B cell (primary cell): ENCODE data around the gene VPS37C.

ENCODE experiments used
- CTCF ChIP-seq: fragments of 200-600 bp; IDR thresholded peaks from one replicate; pipeline ENCODE4 v1.8.0; 2022; ENCODE audit warnings: antibody characterized with exemption, mild to moderate bottlenecking
- EZH2 ChIP-seq: IDR thresholded peaks from 2 replicates; pipeline ENCODE4 v1.6.1; 2012; ENCODE audit warnings: borderline replicate concordance, low read depth, mild to moderate bottlenecking, moderate library complexity, low read length; ENCODE audit not compliant: insufficient read depth, poor library complexity, severe bottlenecking

- TF ChIP-seq CTCF (no peak), EZH2 (no peak)
Measured at GRCh38 chr11:61087426-61088119, 73.7 kb downstream of the VPS37C start.
